HG03432 (cell line): ENCODE measurements around the gene PLEKHJ1.

Experiments
- ATAC-seq: cut with Tn5 transposase; IDR thresholded peaks from one replicate; pipeline ENCODE4 v1.9.1; 2021; ENCODE audit warnings: mild to moderate bottlenecking, moderate library complexity; ENCODE audit not compliant: unreplicated experiment

The PLEKHJ1 gene

DNA sequence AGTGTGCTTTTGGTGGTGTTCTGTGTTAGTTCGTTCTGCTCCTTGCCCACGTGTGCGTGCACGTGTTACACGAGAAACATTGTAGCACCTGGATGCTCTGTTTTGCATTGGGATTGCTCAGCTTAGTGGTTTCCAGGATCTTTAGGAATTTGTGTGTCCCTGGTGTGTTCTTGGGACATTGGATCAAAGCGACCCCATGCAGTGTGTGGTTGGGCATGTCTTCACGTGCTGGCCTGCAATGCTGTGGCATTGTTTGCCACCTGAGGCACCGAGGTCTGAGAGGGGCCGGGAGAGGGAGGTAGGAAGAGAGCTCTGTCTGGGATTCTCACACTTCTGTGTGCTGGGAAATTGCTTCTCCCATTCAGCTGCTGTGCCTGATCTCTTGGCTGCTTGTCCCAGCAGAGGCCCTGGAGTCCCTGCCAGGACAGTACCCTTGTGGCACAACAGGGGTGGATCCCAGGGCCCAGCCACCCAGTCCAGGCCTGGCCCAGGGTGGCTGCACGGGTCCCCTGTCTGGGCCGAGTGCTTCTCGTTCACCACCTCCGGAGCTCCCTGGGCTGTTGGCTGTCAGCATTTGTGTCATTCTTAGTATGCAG is 11.3 kb downstream of the PLEKHJ1 start:
- no peak for ATAC-seq

DNA sequence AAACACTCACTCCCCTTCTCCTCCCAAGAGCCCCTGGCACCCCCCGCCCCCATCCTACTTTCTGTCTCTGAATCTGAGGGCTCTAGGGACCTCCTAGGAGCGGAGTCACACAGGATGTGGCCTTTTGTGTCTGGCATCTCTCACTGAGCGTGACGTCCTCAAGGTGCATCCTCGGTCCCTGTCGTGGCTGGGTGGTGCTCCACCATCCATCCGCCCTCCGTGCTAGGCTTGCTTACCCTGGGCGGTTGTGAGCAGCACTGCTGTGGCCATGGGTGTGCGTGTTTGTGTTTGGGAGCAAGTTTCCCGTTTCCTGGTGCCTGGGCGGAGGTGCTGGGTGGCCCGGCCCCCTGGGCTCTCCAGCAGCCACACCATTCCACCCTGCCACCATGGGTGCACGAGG is 12.2 kb downstream of the PLEKHJ1 start:
- peak; percentile 41 for ATAC-seq

DNA sequence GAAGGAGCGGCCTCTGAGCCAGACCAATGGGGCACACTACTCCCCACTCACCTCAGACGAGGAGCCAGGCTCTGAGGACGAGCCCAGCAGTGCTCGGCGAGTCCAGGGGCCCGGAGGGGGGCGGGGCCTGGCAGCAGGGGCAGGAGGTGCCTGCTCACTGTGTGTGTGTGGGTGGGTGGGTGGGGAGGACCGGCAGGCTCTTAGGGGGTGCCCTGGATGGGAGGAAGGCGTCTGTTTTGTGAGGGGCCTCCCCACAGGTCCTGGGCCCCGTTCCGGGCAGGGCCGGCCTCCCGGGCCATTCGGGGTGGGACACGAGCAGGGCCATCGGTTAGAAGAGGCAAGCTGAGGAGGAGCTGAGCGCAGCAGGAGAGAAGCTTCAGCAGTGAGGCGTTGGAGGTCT is 12.7 kb downstream of the PLEKHJ1 start:
- no peak for ATAC-seq

DNA sequence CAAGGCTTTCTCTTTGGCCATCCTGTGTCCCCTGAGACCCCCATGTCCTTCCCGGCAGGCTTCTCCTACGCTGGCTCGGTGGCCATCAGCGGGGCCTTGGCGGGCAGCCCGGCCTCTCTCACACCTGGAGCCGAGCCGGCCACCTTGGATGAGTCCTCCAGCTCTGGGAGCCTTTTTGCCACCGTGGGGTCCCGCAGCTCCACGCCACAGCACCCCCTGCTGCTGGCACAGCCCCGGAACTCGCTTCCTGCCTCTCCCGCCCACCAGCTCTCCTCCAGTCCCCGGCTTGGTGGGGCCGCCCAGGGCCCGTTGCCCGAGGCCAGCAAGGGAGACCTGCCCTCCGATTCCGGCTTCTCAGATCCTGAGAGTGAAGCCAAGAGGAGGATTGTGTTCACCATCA is 14.2 kb downstream of the PLEKHJ1 start:
- no peak for ATAC-seq

- no peak for ATAC-seq
These were observed 14.8 kb downstream of the PLEKHJ1 start for GRCh38 chr19:2221250-2221831.

DNA sequence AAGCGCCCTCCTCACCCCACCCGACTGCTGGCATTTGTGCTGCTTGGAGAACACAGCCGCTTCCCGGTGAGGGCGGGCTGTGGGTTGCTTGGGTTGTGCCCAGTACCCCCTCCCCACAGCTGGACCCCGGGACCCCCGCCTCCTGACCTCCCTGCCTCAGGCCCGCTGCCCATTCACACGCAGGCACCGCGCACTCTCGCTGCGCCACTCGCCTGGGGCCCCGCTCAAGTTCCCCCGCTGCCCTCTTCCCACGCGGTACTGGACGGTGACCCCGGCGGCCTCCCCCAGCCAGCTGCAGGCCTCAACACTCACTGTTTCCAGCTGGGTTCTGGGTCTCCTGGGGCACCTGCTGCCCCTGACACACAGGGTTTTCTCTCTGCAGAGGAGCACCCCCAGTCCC is 16.4 kb downstream of the PLEKHJ1 start:
- ATAC-seq = no peak

DNA sequence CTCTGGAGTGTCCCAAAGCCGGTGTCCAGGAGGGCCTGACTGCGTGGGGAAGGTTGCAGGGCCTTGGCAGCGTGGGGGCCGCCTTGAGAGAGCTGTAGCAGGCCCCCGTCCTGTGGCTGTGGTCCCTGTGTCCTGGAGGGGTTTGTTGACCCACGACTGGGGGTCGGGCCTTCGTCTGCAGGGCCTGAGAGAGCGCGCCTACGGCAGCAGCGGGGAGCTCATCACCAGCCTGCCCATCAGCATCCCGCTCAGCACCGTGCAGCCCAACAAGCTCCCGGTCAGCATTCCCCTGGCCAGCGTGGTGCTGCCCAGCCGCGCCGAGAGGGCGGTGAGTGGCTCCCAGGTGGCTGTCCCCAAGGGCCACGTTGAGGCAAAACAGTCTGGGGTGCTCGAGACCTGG is 18.5 kb downstream of the PLEKHJ1 start:
- ATAC-seq = no peak

GRCh38 chr19:2216361-2217225 is 19.5 kb downstream of the PLEKHJ1 start:
- ATAC-seq = no peak

GRCh38 chr19:2215281-2215751 is 20.8 kb downstream of the PLEKHJ1 start:
- no peak for ATAC-seq

DNA sequence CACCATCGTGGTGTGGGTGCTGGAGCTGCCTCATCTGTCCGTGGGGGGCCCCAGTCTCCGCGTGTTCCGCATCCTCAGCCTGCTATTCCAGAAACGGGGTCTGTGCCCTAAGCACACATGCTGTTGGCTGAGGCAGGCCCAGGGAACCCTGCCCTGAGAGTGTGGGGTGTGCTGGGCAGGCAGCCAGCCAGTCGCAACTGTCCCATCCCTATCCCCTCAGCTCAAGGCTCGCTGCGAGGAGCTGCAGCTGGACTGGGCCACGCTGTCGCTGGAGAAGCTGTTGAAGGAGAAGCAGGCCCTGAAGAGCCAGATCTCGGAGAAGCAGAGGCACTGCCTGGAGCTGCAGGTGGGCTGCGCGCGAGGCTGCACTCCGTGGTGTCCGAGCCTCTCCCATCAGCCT is 21.9 kb downstream of the PLEKHJ1 start:
- ATAC-seq = no peak

DNA sequence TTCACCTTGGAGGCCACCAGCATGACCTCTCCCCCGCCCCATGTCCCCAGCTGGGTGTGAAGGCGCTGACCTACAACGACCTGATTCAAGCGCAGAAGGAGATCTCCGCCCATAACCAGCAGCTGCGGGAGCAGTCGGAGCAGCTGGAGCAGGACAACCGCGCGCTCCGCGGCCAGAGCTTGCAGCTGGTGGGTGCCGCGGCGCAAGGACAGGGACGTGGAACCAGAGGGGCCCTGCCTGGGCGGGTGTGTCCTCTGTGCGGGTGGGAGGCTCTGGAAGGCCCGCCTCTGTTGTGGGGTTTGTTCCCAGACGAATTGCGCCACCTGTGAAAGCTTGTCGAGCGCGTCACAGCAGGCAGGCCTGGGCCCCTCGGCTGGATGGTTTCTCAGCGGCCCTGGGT is 22.3 kb downstream of the PLEKHJ1 start:
- ATAC-seq = no peak

- ATAC-seq = no peak
These were observed 23.0 kb downstream of the PLEKHJ1 start for GRCh38 chr19:2212861-2213711.

DNA sequence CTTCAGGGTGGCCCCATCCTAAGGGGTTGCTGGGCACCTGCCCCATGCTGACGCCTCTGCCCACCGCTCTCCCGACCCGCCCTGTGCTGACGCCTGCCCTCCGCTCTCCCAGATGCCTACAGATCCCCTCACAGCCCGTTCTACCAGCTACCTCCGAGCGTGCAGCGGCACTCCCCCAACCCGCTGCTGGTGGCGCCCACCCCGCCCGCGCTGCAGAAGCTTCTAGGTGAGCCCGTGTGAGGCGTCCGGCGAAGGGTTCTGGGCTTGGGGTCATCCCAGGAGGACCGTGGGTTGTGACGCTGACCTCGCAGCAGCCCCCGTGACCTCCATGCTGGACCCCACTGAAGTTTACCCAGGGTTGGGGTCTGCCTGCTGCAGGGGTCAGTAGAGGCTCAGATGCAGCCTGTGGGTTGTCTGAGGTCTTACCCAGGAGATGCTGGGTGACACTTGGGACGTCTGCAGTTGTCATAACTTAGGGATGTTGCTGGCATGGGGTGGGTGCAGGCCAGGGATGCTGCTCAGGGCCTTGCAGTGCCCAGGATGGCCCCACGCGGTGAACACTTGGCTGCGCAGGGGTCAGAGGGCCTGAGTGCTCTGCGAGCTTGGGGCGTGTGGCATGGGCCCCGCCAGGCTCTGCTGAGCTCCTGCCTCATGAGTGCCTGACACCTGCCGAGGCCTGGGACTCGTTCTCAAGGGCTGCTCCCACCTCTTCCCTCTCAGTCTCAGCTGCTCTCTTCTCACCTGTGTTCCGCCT is 25.0 kb downstream of the PLEKHJ1 start:
- ATAC-seq = no peak

- no peak for ATAC-seq
These were observed 25.9 kb downstream of the PLEKHJ1 start for GRCh38 chr19:2210206-2210605.

DNA sequence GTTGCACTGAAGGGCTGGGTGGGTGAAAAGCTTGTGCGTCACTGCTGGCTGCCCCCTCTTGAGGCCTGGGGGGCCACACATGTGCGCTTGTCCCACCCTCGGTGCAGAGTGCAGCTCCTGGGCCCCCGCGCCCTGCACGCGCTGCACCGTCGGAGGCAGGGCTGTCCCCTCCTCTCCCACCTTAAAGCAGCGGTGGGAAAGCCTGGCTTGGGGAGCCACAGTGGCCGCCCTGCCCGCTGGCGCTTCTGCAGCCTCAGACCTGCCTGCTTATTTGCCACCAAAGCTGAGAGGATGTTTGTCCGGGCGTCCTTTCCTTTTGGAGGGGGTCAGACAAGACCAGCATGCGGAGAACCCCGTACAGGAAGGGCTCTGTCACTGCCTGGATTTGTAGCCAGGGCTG is 26.7 kb downstream of the PLEKHJ1 start:
- no peak for ATAC-seq

- no peak for ATAC-seq
These were observed 27.2 kb downstream of the PLEKHJ1 start for GRCh38 chr19:2208975-2209374.

GRCh38 chr19:2207991-2208860 is 27.9 kb downstream of the PLEKHJ1 start:
- no peak for ATAC-seq

DNA sequence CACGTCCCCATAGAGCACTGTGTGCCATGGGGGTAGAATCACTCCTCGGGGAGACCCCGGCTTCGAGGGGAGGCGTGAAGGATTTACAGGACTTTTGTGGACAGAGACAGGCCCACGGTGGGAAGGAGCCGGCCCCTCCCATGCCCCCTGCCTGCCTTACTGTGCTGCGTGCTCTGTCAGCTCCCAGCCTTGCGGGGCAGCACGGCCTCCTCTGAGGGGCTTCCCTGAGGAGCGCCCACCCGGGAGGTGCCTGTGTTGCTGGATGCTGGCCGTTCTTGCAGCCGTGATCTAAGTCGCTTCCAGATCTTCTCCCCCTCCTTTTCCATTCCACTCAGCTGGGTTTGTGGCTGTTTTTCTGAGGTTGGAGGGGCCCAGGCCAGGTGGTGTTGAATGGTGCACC is 29.1 kb downstream of the PLEKHJ1 start:
- no peak for ATAC-seq

DNA sequence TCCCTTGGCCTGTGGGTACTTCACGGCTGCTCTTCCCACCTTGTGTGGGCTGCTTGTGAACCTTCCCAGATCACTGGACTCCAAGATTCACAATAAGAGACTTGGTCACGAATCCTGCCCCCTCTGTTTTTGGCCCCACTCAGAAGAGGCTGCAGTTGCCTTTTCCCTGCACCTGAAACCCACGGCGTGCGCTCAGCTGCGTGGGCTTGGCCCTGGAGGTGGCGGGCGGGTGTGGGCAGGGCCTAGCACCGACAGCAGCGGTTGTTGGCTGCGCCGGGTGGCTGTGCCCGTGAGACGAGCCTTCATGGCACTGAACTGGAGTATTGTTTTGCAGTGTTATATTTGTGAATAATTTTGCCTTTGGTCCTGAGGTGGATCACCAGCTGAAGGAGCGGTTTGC is 33.8 kb downstream of the PLEKHJ1 start:
- no peak for ATAC-seq
